A673 (cell line): ENCODE results near the gene THBS2. TPM values are rescaled to one million over a fixed set of nuclear protein-coding genes. Genes with fewer than 3 reads are reported as not detected.

Experiments used
- BruUV-seq: library from RNA; stranded (reverse); fragments of 400-500 nt; replicated peaks from 2 replicates; lab custom pipeline; 2021; lab: Mats Ljungman, UMichigan
- CTCF ChIA-PET: fragments of 300-600 bp; sonication (Branson Sonifier 250); formaldehyde crosslinking; loops from one replicate; lab custom pipeline; 2022; ENCODE audit warnings: antibody characterized with exemption; lab: Charles Lee
- POLR2A ChIA-PET: fragments of 300-600 bp; sonication (Branson Sonifier 250); formaldehyde crosslinking; loops from one replicate; lab custom pipeline; 2022; ENCODE audit warnings: antibody characterized with exemption; ENCODE audit not compliant: low non-redundant PET; lab: Charles Lee
- DNase-seq: peaks from one replicate; pipeline ENCODE4 v3.0.0-alpha.2; 2015; ENCODE audit warnings: low spot score
- H3K27ac ChIP-seq: fragments of 200-600 bp; sonication (generic); 2 replicates; pipeline ENCODE4 v1.5.1; 2016; ENCODE audit warnings: mixed run types, low read depth, mild to moderate bottlenecking, mixed read lengths, antibody characterized with exemption, low read length; ENCODE audit not compliant: poor library complexity, severe bottlenecking
- H3K27me3 ChIP-seq: fragments of 200-600 bp; sonication (generic); replicated peaks from 2 replicates; pipeline ENCODE4 v1.6.1; 2017; ENCODE audit warnings: mixed run types, low read depth, mild to moderate bottlenecking, mixed read lengths, antibody characterized with exemption, low read length; ENCODE audit not compliant: insufficient read depth, poor library complexity
- H3K36me3 ChIP-seq: fragments of 200-600 bp; sonication (generic); 2 replicates; pipeline ENCODE4 v1.6.1; 2016; ENCODE audit warnings: mixed run types, mild to moderate bottlenecking, mixed read lengths, antibody characterized with exemption, low read length; ENCODE audit not compliant: insufficient read depth, poor library complexity, severe bottlenecking
- H3K4me1 ChIP-seq: fragments of 200-600 bp; sonication (generic); 2 replicates; pipeline ENCODE4 v1.6.1; 2017; ENCODE audit warnings: mixed run types, mild to moderate bottlenecking, mixed read lengths, antibody characterized with exemption, low read length; ENCODE audit not compliant: insufficient read depth, poor library complexity, severe bottlenecking
- H3K4me3 ChIP-seq: fragments of 200-600 bp; sonication (generic); 2 replicates; pipeline ENCODE4 v1.5.1; 2016; ENCODE audit warnings: low read depth, mixed run types, mild to moderate bottlenecking, mixed read lengths, low read length; ENCODE audit not compliant: poor library complexity, severe bottlenecking
- H3K9me3 ChIP-seq: fragments of 200-600 bp; sonication (generic); 2 replicates; pipeline ENCODE4 v1.6.1; 2016; ENCODE audit warnings: mixed run types, low read depth, mild to moderate bottlenecking, mixed read lengths, antibody characterized with exemption, low read length; ENCODE audit not compliant: poor library complexity, severe bottlenecking
- EZH2 ChIP-seq: fragments of 200-600 bp; sonication (generic); IDR thresholded peaks from 2 replicates; pipeline ENCODE4 v1.6.1; 2017; ENCODE audit warnings: borderline replicate concordance, low read depth, mild to moderate bottlenecking, mixed read lengths, antibody characterized with exemption, low read length; ENCODE audit not compliant: poor library complexity, severe bottlenecking
- intact Hi-C: fragments of 100-400 bp; cut with micrococcal nuclease; formaldehyde crosslinking; loops from one replicate; pipeline ENCODE4 v1.10.0; 2022; ENCODE audit not compliant: unreplicated experiment
- total RNA-seq: library from RNA; stranded (reverse); gene quantifications from 2 replicates; pipeline ENCODE4 v1.2.3, GENCODE V29; 2021
- TF ChIP-seq, protein P1 (sequence below): fragments of 300-800, 200-600 bp; sonication (generic); conservative IDR thresholded peaks from 2 replicates; pipeline ENCODE4 v1.5.1; 2017; ENCODE audit warnings: low read depth, mild to moderate bottlenecking, antibody characterized with exemption, low read length, moderate library complexity, mixed read lengths

Gene THBS2
- total RNA-seq, 1 experiment from 2014 or later: 0.13 TPM

DNA sequence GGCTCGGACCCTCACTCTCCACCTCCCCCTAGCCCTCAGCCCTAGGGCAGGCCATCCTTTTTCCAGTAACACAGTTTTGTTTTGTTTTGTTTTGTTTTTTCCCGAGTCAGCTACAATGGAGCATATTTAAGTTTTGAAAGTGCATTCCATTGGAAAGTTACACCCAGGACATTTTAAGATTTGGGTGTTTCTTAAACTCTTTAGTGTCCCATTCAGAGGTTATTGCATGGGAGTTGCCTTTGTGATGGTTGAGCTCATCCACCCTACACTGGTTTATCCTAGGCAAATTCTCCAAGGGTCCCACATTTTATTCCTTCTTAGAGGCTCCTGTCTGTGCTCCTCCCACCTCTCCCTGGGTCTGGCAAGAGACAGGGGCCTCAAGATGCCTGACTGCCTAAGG, 58.9 kb downstream of the THBS2 start:
- ChIA-PET CTCF (no interaction called here), POLR2A (no interaction called here)
- Histone ChIP-seq H3K9me3 (no peaks in the 10 kb centered on the region), H3K4me1 (no peaks in the 10 kb centered on the region), H3K27ac (no peak overlapping the region), H3K4me3 (no peak overlapping the region), H3K27me3 (no peaks in the 10 kb centered on the region), H3K36me3 (no peaks in the 10 kb centered on the region)
- intact Hi-C loops: no loop called here
- BruUV-seq: no TSS peak
- no peak for DNase-seq
- no peak for TF ChIP-seq EZH2
- TF ChIP-seq, protein P1, sequence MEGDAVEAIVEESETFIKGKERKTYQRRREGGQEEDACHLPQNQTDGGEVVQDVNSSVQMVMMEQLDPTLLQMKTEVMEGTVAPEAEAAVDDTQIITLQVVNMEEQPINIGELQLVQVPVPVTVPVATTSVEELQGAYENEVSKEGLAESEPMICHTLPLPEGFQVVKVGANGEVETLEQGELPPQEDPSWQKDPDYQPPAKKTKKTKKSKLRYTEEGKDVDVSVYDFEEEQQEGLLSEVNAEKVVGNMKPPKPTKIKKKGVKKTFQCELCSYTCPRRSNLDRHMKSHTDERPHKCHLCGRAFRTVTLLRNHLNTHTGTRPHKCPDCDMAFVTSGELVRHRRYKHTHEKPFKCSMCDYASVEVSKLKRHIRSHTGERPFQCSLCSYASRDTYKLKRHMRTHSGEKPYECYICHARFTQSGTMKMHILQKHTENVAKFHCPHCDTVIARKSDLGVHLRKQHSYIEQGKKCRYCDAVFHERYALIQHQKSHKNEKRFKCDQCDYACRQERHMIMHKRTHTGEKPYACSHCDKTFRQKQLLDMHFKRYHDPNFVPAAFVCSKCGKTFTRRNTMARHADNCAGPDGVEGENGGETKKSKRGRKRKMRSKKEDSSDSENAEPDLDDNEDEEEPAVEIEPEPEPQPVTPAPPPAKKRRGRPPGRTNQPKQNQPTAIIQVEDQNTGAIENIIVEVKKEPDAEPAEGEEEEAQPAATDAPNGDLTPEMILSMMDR: no peak

DNA sequence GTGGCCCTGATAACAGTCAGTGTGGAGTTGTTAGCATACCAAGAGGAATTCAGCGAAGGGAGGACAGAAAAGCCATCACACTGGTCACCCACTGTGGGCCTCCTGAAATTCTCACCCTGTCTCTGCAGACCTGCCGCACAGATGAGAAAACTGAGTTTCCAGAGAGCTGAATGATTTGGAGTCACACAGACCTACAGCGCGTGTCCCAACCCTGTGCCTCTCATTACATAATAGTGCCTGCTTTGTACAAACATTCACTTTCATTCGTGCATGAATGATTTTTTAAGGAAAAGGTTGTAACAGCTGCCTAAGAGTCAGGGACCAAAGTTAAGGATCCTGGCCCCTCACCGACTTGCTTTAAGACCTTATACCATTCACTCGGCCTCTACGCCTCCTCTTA, 62.7 kb downstream of the THBS2 start:
- ChIA-PET POLR2A (no interaction called here), CTCF (no interaction called here)
- Histone ChIP-seq H3K27me3 (no peaks in the 10 kb centered on the region), H3K36me3 (no peaks in the 10 kb centered on the region), H3K4me1 (no peaks in the 10 kb centered on the region), H3K27ac (no peak overlapping the region), H3K4me3 (no peak overlapping the region), H3K9me3 (no peaks in the 10 kb centered on the region)
- intact Hi-C loops: no loop called here
- DNase-seq: no peak
- no TSS peak for BruUV-seq
- no peak for TF ChIP-seq EZH2
- TF ChIP-seq, protein P1: no peak

DNA sequence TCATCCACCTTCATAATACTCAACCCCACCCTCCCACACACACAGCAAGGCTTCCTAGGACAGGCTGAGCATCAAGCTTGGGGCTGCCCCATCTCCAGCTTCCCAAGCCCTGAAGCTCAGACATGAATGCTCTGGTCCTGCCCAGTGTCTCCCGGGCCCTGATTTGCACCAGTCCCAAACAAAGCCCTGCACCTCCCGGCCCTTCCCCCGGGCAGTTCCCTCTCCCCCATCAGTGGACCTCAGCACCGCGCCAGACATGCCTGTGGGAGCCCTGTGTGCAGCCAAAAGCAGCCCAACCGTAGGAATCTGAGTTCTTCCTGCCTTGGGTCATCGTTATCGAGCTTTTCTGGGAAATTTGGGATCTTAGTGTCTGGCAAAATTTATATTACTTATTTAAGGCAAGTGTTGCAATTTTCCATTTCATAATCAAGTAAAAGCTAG, 63.5 kb downstream of the THBS2 start:
- CTCF ChIA-PET: no interaction called here
- no peak for DNase-seq
- no peaks in the 10 kb centered on the region for H3K4me1 ChIP-seq
- TF ChIP-seq, protein P1: no peak
- no peak for TF ChIP-seq EZH2
- H3K4me3 ChIP-seq: no peak overlapping the region
- BruUV-seq: no TSS peak
- no peaks in the 10 kb centered on the region for H3K36me3 ChIP-seq
- no peaks in the 10 kb centered on the region for H3K27me3 ChIP-seq
- POLR2A ChIA-PET: no interaction called here
- no peaks in the 10 kb centered on the region for H3K9me3 ChIP-seq
- intact Hi-C loops: no loop called here
- H3K27ac ChIP-seq: no peak overlapping the region
